GM15510 (cell line): Measurements from ENCODE around the gene GPR142.

Experiments used
- POLR2A ChIP-seq: IDR thresholded peaks from 3 replicates; pipeline ENCODE4 v1.6.1; 2011; ENCODE audit warnings: borderline replicate concordance; ENCODE audit not compliant: insufficient read length; ENCODE audit errors: extremely low read depth

GPR142 gene

DNA sequence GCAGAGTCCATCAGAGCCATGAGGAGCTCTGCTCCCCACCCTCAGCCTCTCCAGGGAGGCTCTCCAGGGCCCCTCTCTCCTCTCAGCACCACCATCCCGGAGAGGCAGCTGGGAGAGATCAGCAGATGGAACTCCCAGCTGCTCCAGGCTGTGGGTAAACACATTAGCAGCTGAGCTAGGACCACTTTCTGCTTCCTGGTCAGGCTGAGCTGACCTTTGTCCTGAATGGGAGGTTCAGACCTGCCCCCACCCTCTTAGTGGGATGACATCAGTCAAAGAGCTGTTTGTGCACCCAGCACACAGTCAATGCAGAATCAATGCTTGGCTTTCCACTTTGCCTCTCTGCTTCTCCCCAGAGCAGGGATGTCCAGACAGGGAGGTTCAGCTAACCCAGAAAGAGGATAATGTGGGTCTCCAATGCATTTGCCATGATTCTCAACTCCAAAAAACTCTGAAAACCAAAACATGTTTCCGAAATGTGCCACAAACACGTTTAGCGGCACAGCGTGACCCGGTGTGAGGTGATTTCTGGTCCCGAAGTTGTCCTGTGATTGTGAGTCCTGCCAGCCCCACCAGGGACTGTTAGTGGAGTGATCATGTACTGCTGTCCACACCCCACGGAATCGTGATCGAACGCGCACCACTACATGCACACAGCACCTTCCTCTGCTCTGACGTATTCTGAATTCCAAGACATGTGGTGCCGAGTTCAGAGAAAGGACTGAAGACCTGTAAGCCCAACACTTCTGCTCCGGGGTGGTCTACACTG, 6.7 kb downstream of the GPR142 start:
- TF ChIP-seq POLR2A, result no peak

DNA sequence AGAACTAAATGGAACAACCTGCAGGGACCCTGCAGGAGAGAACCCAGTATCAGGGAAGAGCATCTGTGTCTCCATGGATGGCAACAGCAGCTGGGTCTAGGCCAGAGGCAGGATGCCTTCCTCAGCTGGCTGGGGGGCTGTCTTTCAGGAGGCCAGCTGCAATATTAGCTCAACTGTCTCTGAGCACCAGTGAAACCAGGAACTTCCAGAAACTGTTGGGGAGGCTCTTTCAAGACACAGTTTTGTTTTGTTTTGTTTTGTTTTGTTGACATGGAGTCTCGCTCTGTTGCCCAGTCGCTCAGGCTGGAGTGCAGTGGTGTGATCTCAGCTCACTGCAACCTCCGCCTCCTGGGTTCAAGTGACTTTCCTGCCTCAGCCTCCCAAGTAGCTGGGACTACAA, 7.6 kb downstream of the GPR142 start:
- no peak for TF ChIP-seq POLR2A

DNA sequence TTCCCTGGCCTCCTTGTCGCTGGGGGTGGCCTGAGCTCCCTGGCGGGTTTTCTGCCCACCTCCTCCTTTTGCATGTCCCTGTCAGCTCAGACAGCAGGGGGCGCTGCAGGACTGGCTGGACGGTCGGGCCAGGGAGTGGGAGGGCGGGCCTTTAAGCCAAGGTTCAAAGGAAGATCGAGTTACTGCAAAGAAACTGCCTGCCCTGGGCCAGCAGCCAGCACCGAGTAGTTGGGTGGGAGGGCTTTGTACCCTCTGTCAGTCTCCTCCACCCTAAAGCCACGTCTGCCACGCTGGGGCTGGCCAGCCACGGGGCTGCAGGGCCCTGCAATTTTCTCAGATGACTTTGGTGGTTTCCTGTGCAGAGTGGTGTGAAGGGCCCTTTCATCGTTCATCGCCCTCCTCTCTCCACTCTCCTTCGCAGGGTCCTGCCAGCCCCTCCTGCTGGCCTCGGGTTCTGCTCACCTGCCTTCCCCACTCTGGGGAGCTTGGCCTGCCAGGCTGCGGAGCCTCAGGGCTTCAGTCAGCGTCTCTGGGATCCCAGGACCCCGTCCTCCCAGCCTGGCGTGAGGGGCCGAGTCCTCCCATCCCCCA, 12.3 kb downstream of the GPR142 start:
- TF ChIP-seq POLR2A, result no peak

DNA sequence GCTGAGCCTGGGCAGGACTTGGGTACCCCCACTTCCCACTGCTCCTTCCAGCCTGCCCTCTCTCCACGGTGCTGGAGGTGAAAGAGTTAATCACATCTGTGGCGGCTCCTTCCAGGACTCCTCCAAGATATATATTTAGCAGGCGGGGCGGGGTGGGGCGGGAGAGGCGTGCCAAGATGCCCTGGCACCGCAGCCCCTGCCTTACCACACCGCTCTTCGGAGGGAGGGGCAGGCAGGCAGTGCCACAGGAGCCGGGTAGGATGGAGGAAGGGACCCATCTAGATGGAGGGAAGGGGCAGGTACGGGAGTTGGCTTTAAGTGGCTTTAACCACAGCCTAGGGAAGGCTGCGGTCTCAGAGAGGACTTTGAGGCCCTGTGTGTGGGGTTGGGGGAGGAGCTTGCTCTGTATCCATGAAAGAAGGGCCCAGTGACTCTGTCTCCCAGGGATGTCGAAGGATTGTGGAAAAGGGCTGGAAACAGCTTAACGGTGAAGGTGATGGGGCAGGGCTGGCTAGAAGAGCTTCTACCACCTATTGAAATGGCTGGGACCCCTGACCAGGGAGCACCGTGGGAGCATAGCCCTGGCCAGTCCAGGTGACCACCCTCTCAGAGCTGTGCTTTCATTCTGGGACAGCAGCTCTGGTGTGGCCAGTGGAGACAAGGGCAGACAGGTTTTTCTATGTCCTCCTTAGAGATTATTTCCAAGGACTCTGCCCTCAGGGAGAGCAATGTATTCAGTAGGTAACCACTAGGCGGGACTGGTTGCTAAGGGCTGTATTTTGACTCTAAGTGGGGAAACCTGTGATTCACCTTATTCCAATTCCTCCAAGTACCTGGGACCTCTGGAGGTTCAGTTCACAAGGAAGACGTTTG, 13.0 kb downstream of the GPR142 start:
- TF ChIP-seq POLR2A, result no peak

DNA sequence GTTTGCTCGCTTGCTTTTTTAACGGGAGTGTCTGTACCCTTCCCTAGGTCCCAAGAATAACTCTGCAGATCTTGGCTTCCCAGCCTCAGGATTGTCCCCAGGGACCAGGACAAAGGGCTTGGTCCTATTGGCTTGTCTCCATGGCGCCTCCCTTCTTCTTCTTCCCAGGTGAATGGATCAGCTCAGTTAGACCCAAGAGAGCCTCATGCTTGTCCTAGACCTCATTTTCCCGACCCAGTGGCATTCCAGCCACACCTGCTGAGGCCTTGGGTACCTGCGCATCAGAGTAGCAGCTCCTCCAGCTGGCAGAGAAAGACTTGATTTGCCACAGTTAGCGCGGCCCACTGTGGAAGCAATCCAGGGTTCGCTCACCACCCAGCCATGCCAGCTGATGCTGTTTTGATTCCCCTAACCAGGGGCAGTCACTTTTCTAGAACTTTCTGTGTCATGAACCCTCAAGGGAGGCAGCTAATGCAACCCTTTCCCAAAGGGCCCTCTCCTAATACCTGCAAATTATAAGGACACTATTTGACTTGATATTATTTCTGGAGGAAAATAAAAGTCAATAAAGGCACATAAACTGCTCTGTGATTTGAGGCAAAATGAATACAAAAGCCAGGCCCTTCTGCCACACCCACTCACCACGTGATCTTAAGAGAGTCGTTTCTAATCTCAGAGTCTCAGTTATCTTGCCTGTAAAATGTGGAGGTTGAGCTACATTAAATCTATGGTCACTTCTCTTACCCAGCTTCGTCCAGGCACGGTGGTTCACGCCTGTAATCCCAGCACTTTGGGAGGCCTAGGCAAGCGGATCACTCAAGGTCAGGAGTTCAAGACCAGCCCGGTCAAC, 13.9 kb downstream of the GPR142 start:
- no peak for TF ChIP-seq POLR2A

DNA sequence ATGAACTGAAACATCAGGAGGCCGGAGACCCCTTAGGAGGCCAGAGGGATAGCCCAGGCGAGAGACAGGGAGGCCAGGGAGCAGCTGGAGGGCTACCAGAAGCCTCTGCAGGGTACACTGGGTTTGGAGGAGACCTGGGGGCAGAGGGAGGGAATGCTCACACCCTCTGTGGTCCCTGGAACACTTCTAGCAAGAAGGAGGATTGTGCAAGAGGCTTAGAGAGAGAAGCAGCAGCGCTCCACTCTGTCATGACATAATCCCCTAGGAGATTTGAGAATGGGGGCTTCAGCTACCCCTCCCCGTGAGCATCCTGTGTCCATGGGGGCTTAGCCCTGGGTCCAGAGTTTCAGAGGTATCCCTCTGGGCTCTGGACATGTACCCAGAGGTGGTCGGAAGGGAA, 15.8 kb downstream of the GPR142 start:
- TF ChIP-seq POLR2A, result no peak

DNA sequence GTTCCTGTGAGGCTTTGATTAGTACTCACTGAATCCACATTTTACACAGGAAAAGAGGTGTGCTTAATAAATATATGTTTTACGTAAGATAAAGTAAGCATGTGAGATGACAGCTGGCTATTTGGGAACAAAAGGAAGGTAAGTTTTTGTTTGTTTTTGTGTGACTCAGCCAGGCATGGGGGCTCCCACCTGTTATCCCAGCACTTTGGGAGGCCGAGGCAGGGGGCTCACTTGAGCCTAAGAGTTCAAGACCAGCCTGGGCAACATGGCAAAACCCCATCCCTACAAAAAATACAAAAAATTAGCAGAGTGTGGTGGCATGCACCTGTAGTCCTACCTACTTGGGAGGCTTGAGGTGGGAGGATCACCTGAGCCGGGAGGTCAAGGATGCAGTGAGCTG, 17.9 kb downstream of the GPR142 start:
- no peak for TF ChIP-seq POLR2A

DNA sequence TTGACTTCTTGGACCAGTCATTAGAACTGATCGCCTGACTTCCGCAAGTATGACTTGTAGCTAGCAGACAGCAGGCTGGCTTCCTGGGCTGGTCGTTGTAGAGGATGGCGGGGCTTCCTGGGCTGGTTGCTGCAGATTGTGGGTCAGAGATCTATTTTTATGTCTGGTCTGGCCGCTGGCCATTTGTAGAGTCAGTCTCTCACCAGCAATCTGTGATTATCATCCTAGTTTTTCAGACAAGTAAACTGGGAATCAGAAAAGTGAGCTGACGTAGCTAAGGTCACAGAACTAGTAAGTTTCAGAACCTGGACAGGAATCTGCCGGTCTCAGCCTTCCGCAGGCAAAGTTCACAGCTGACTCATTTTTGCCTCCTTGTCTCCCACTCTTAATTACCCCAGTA, 19.1 kb downstream of the GPR142 start:
- no peak for TF ChIP-seq POLR2A

DNA sequence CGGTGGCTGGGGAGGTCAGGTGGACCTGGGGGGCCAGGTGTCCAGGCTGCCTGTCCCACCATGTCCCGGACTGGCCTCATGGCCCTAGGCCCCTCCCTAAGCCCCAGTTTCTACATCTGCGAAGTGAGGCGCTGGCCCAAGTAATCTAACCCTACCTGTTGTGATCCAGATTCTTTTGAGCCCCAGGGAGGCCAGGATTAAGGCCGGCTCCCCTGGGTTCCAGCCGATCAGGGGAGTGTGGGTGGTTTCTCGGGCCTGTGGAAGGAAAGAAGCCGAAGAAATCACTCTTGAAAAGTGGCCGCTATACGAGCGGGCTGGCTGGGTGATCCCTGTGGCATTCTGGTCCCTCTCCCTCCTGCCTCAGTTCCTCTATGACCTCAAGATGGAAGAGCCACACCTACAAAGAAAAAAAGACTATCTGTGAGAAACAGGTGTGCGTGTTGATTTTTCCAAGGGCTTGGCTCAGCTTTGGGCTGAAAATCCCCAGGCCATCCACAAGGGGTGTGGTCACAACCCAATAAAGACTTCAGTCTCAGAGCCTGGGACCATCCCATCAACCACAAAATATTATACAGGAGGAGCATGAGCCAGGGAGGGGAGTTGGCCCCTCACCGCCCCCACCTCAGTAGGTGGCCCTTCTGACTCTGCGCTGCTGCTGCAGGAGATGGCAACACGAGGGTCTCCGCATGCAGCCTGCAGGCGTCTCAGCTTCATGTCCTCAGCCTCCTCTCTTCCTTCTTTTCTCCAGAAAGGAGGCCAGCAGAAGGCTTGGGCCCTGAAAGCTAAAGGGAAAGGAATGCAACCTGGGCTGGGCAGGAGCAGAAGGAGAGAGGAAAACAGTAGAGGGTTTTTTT, 20.3 kb downstream of the GPR142 start:
- no peak for TF ChIP-seq POLR2A

DNA sequence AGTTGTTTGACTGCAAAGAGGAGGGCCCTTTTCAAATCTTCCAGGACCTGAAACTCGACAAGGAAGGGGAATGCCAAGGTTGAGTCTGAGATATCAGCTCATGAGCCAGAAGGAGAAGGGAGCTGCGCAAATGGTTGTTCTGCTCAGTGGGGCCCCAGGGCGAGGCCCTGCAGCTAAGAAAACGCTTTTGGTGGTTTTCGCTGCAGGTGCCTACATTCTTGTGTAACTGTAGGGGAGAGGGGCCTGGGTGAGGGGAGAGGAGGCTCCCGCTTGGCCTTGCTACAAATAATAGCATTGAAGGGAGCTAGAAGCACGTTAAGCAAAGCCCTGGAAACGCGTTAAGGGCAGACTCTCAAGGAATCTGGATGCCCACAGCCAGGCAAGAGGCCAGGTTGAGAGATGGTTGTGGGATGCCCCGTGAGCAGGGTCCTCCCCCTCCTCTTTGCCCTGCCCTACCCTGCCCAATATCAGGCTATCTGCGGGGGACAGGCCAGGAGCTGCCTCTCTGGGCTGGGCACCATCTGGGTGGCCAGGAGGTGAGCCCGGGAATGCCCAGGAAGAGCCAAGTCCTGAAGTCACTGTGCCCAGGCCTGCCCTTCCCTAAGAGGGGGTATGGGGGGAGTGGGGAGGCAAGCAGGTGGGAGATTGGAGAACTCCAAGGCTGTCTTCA, 21.9 kb downstream of the GPR142 start:
- TF ChIP-seq POLR2A, result no peak

DNA sequence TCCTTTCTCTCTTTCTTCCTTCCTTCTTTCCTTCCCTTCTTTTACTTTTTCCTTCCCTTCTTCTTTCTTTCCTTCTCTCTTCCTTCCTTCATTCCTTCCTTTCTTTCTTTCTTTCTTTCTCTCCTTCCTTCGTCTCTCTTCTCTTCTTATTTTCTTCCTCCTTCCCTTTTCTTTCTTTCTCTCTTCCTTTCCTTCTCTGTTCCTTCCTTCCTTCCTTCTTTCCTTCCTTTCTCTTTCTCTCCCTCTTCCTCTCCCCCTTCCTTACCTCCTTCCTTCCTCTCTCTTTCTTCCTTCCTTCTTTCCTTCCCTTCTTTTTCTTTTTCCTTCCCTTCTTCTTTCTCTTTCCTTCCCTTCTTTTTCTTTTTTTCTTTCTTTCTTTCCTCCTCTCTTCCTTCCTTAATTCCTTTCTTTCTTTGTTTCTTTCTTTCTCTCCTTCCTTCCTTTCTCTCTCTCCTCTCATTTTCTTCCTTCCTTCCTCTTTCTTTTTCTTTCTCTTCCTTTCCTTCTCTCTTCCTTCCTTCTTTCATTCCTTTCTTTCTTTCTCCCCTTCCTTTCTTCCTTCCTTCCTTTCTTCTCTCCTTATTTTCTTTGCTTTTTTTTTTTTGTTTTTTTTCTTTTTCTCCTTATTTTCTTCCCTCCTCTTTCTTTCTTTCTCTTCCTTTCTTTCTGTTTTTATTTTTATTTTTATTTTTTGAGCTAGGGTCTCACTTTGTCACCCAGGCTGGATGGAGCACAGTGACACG, 22.8 kb downstream of the GPR142 start:
- no peak for TF ChIP-seq POLR2A

DNA sequence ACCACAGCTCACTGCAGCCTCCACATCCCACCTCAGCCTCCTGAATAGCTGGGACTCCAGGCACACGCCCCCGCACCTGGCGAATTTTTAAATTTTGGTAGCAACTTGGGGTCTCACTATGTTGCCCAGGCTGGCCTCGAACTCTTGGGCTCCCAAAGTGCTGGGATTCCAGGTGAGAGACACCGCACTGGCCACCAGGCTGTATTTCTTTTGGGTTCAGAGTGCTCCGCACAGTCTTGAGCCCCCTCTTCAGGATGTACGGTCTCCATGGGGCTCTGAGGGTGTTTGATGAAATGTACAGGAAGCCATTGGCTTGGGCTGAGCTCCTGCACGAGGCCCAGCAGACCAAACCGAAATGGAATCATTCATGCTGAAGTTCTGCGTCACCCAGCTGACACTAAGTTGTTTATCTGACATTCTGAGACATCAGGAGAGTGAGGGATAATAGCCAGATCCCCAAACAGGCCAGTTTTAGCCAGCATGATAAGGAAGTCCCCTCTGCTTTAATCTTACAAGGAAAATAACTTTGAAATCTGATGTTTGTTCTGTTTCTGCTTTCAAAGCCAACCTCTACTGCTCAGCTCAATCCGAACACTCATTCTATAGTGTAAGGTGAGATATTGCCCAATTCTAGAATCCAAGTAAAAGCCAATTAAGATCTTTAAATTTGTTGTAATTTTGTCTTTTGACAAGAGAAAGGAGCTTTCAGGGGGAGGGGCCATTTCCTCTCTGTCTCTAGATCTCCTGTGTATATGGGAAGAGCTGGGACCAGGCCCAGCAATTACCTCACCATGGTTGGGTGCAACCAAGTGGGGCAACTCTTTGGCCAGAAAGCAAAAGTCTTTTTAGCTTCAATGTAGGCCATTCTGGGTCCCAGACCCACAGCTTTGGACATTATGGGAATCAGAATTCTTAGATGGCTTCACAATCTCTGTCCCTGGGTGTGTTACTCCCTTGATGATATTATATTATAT, 23.7 kb downstream of the GPR142 start:
- TF ChIP-seq POLR2A, result no peak

DNA sequence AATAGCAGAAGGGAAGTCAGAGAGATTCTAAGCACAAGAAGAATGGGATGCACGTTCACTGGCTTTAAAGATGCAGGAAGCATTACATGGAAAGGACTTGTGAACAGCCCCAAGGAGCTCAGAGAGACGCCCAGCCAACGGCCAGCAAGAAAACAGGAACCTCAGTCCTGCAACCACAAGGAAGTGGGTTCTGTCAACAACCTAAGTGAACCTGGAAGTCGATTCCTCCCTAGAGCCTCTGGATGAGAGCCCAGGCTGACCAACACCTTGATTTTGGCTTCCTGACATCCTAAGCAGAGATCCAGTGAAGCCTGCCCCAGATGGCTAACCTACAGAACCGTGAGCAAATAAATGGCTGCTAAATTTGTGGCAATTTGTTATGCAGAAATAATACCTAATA, 24.5 kb downstream of the GPR142 start:
- TF ChIP-seq POLR2A, result no peak
